GM06990 (cell line): ENCODE results near the gene MRO.

Experiments used
- DNase-seq: peaks from one replicate; pipeline ENCODE4 v3.0.0-alpha.2; 2011; ENCODE audit not compliant: insufficient read length; ENCODE audit errors: extremely low read depth
- H3K27me3 ChIP-seq: replicated peaks from 2 replicates; pipeline ENCODE4 v1.6.0; 2011; ENCODE audit warnings: low read length; ENCODE audit not compliant: control insufficient read depth, insufficient read depth
- H3K36me3 ChIP-seq: 2 replicates; pipeline ENCODE4 v1.5.1; 2011; ENCODE audit warnings: low read length; ENCODE audit not compliant: control insufficient read depth, insufficient read depth
- H3K4me3 ChIP-seq: replicated peaks from 2 replicates; pipeline ENCODE4 v1.5.1; 2011; ENCODE audit warnings: low read depth, mild to moderate bottlenecking, control low read depth, low read length
- TF ChIP-seq, protein P1 (sequence below): IDR thresholded peaks from 2 replicates; pipeline ENCODE4 v1.5.1; 2011; ENCODE audit warnings: low read length, control low read depth, mild to moderate bottlenecking, inconsistent platforms; ENCODE audit not compliant: insufficient read depth, poor library complexity, severe bottlenecking

Gene MRO

DNA sequence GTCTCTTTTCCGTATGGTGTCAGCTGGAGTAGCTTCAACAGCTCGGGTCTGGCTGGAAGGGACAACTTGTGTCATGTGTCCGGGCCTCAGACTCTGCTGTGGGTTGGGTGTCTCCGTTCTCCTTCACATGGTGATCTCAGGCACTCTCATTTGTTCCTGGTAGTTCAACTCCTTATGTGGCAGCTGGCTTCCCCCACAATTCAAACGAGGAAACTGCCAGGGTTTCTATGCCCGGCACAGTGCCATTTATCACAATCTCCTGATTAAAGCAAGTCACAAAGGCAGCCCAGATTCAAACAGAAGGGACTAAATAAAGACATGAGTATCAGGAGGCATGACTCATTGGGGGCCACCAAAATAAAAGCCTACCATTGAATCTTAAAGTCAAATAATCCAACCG is 22.7 kb downstream of the MRO start:
- no peak for DNase-seq
- H3K36me3 ChIP-seq = no peaks in the 10 kb centered on the region
- TF ChIP-seq, protein P1, sequence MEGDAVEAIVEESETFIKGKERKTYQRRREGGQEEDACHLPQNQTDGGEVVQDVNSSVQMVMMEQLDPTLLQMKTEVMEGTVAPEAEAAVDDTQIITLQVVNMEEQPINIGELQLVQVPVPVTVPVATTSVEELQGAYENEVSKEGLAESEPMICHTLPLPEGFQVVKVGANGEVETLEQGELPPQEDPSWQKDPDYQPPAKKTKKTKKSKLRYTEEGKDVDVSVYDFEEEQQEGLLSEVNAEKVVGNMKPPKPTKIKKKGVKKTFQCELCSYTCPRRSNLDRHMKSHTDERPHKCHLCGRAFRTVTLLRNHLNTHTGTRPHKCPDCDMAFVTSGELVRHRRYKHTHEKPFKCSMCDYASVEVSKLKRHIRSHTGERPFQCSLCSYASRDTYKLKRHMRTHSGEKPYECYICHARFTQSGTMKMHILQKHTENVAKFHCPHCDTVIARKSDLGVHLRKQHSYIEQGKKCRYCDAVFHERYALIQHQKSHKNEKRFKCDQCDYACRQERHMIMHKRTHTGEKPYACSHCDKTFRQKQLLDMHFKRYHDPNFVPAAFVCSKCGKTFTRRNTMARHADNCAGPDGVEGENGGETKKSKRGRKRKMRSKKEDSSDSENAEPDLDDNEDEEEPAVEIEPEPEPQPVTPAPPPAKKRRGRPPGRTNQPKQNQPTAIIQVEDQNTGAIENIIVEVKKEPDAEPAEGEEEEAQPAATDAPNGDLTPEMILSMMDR = no peak
- H3K4me3 ChIP-seq = no peak overlapping the region
- no peaks in the 10 kb centered on the region; the same call in 1 of the 2 replicates for H3K27me3 ChIP-seq

GRCh38 chr18:50796495-50796894 is 23.3 kb downstream of the MRO start:
- Histone ChIP-seq H3K4me3 (no peak overlapping the region), H3K36me3 (no peaks in the 10 kb centered on the region), H3K27me3 (no peaks in the 10 kb centered on the region; the same call in 1 of the 2 replicates)
- DNase-seq = no peak
- TF ChIP-seq, protein P1 = no peak

GRCh38 chr18:50793641-50794565 is 25.9 kb downstream of the MRO start:
- H3K27me3 ChIP-seq = no peaks in the 10 kb centered on the region; the same call in 1 of the 2 replicates
- TF ChIP-seq, protein P1 = no peak
- H3K36me3 ChIP-seq = no peaks in the 10 kb centered on the region
- H3K4me3 ChIP-seq = no peak overlapping the region
- DNase-seq = no peak

- H3K27me3 ChIP-seq = no peaks in the 10 kb centered on the region; the same call in 1 of the 2 replicates
- DNase-seq = no peak
- TF ChIP-seq, protein P1 = no peak
- no peak overlapping the region for H3K4me3 ChIP-seq
- H3K36me3 ChIP-seq = no peaks in the 10 kb centered on the region
Observed at GRCh38 chr18:50792885-50793284, 26.9 kb downstream of the MRO start.

DNA sequence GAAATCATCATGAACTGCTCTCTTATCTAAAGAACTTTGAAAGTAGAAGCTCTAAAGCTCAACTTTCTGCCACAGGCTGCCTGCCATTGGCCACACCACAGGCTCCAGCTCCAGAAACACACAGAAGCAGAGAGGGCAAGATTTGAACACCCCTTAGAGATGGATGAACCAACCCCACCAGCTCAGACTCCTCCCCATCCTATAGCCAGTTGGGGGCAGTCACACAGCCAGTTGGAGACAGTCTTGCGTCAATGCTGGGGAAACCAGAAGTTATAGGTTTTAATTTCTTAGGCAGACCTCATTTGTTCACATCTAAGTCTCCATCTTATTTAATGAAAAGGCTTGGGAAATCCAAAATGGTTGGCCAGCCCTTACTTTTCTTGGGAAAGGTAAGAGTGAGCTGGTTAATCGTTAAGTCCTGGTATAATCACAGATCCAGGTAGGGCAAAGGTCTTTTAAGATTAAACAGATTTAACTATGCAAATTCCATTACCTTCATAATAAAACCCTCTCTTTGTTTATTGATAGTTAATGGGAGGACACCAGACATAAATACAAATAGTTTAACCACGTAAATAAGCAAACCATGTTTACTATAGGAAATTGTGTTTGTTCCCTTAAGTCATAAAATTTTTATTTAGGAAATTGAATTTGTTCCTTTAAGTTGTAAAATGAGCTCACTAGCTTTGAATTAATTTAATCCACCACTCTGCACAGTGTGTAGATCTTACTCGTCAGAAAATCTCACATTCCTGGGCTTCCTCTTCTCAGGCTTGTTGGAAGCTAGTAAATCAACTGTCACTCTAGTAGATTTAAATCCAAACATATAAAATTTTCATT is 28.0 kb downstream of the MRO start:
- TF ChIP-seq, protein P1 = no peak
- no peak for DNase-seq

More for the DNA sequence above, 28.0 kb downstream of the MRO start:
- Histone ChIP-seq H3K4me3 (no peak overlapping the region), H3K36me3 (no peaks in the 10 kb centered on the region), H3K27me3 (no peaks in the 10 kb centered on the region; the same call in 1 of the 2 replicates)
